Loucy (cell line): ENCODE data around the gene CSF1.

Source experiments
- EZH2phosphoT487 ChIP-seq: fragments of 200-600 bp; IDR thresholded peaks from 2 replicates; pipeline ENCODE4 v1.6.1; 2018; ENCODE audit warnings: antibody characterized with exemption, mild to moderate bottlenecking, moderate library complexity, borderline replicate concordance
- TF ChIP-seq, protein P1 (sequence below): fragments of 200-600 bp; sonication (generic); conservative IDR thresholded peaks from 2 replicates; pipeline ENCODE4 v1.5.1; 2014; ENCODE audit warnings: mild to moderate bottlenecking, antibody characterized with exemption, low read length

GRCh38 chr1:109903376-109903930, 7.2 kb upstream of the CSF1 start:
- TF ChIP-seq, protein P1, sequence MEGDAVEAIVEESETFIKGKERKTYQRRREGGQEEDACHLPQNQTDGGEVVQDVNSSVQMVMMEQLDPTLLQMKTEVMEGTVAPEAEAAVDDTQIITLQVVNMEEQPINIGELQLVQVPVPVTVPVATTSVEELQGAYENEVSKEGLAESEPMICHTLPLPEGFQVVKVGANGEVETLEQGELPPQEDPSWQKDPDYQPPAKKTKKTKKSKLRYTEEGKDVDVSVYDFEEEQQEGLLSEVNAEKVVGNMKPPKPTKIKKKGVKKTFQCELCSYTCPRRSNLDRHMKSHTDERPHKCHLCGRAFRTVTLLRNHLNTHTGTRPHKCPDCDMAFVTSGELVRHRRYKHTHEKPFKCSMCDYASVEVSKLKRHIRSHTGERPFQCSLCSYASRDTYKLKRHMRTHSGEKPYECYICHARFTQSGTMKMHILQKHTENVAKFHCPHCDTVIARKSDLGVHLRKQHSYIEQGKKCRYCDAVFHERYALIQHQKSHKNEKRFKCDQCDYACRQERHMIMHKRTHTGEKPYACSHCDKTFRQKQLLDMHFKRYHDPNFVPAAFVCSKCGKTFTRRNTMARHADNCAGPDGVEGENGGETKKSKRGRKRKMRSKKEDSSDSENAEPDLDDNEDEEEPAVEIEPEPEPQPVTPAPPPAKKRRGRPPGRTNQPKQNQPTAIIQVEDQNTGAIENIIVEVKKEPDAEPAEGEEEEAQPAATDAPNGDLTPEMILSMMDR: no peak
- TF ChIP-seq EZH2phosphoT487: no peak
